ENCODE results near the gene ZFPM1.
"Not testable (repeated sequence)": the region's sequence is repeated elsewhere in the genome, so short reads cannot be mapped to it uniquely, and the experiment has no call there.

Gene ZFPM1

DNA sequence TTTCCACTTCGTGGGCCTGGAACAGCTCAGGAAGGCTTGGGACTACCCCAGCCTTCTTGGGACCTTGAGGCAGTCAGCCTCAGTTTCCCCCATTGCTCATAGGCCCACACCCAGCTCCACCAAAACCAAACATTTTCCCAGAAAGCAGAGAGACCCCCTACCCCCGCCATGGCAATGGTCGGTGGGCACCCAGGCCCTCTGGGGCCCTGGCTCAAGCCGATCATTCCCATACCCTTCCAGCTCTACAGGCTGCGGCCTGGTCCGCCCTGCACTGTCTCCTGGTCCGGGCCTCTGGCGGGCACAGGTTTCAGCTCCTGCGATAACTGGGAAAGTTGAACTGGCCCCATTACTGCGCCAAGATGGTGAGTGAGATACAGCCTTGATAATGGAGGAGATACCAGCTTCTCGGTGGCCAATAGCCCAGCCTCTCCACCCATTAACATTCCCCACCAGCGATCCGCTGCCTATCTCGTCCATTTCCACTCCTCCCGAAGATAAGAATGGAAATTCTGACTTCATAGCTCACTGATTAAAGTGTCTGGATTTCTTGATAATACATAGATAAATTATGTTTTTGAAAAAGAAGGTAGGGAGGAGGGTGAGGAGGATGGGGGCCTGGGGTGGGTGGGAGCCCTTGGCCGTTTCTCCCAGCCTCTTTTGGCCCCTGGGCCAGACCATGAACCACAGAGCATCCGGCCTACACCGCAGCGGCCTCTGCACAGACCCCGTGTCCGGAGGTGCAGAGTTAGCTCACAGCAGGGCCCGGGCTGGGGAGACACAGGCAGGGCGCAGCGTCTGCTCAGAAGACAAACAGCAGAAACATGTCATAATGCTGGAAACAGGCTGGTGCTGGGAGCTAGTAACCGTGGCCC is 11.6 kb downstream of the ZFPM1 start:
- DNase-seq (ENCODE audit: low read depth in 2 of 2): no peak

DNA sequence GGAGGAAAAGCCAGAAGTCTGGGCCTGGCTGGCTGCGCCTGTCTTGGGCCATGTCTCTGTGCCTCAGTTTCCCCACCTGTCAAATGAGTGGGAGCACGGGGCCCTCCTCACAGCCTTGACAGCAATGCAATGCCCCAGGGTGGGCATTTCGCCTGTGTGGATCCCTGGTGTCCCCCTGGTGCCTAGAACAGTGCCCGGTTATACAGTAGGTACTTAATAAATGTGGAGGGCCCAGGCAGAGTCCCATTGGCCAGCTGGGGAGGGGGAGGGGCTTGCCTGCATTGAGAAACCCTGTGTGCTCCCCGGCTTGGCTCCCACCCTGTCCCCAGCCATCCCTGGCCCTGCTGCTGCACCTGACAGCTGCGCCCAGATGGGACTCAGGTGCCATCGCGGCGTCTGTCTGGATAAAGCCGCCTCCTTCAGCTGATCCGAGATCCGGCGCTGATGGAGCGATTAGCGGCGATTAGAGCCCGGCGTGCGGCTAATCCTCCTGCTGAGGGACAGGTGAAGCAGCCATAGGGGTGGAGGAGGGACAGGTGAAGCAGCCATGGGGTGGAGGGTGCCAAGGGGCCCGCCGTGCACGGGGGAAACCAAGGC is 12.4 kb downstream of the ZFPM1 start:
- no peak for DNase-seq (ENCODE audit: low read depth in 2 of 2)

DNA sequence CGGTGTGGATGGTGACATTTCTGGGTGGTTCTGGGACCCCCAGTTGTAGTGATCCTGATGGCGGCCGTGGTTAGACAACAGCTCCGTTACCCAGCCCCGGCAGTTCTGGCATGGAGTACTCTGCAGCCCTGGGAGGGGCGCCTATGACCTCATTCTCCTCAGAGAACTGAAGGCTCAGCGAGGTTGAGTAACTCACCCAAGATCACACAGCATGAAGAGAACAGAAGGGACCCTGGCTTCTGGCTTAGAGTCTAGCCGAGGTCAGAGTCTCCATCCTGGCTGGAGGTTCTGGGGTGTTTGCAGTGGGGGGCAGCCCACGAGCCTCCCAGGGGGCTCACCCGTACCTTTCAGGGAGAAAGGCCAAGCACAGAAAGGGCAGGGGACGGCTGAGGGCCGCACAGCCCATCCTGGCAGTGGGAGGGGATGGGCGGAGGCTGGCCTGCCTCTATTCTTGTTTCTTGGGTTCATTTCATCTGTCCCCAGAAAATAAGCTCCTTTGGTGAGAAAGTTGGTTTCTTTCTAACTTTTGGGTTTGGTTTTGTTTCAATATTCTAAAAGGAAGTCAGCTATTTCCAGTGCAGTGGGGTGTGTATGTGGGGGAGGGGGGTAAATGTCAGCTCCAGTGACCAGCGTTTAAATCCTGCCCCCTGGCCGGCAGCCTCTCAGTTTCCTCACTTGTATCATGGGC is 13.2 kb downstream of the ZFPM1 start:
- no peak for DNase-seq (ENCODE audit: low read depth in 2 of 2)

DNA sequence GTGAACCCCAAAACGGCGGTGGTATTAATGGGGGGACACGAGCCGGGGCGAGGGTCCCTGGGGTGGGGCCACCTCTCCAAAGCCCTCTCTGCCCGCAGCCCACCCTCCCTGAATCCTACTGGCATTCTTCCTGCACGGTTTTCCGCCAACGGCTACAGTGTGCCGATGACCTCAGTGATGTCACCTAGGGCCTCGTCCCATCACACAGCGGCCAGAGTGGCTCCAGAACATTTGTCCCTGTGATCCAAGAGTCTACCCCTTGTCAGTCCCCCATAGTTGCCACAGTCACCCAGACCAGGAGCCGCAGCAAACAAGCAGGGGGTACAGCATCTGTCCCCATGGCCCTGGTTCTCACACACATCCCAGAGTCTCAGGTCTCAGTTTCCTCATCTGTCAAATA is 13.9 kb downstream of the ZFPM1 start:
- no peak for DNase-seq (ENCODE audit: low read depth in 2 of 2)

DNA sequence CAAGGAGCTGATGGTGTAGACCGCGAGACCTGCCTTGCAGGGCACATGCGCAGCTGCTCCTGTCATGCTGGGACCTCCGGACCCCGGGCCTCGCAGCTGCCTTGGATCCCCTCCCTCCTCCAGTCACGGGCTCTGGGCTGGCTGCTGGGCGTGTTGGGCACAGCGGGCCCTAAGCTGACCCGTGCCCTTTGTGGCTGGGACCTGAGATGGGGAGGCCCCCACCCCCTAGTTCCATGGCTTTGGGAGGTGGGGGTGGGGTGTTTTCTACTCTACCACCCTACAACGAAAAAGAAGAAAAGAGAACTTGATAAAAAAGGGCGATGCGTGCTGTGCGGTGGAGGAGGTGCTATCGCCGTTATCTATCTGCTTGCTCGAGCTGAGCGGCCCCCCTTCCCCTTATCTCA is 14.5 kb downstream of the ZFPM1 start:
- no peak for DNase-seq (ENCODE audit: low read depth in 2 of 2)

DNA sequence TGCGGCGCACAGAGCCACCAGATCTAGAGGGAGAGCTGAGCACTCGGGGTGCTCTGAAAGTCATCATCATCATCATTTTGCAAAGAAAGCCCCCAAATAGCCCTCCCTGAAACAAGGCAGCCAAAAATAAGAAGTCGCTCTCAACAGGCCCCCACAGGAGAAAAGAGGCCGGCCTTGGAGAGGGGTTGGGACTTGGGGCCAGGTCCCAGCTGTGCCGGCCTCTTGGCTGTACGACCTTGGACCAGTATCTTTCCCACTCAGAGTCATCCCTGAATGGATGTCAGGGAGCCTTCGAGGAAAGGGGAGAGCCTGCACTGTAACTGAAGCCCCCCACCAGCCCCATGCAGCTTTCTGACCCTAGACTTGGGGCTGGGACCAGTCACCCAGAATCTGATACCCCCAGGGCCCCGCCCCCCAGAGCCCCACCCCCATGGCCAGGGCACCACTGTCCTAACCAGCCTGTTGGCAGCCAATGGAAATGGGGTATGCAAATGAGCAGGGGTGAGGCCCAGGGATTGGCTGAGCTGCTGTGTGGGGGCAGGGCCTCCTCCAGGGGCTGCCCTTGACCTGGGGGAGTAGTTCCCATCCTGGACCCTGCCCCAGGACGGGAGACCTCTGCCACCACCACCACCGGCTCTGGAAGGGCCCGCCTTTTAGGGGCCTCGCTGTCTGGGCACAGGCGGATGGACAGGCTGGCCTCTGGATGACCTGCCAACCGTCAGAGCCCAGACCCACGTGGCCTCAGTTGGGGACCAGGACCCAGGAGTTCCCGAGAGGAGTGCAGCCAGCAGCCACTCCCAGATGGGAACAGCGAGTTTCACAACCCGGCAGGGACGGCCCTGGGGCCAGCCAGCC is 15.4 kb downstream of the ZFPM1 start:
- no peak for DNase-seq (ENCODE audit: low read depth in 2 of 2)

DNA sequence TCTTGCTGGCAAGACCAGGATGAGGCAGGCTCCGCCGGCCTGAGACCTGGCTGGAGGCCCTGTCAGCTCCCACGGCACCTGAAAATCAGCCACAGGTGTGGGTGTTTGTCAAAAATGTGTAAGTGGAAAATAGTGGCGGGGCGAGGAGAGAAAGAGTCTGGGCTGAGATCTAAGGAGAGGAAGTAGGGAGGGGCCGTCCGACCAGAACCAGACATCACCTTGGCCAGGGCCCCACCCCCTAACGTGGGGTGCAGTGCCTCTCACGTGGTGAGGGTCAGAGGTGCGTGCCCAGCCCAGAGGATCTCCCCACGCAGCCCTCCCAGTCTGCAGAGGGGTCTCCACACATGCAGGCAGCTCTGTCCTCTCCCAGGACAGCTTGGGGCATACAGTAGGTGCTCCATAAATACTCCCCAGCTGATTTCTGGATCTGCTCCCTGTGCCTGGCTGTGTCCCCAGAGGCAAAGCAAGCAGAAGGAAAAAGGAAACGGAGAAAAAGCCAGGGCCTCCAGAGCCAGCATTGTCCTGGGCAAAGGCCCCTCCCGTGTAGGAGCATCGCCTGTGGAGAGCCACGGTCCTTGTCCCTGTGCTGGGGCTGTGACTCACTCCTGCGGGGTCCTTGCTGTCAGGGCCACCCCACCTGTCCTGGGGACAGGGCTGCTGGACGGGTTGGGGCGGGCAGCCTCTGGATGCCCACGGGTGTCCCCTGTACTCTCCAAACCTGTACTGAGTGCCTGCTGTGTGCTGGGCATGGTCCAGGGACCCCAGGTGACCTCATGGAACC is 16.7 kb downstream of the ZFPM1 start:
- no peak for DNase-seq (ENCODE audit: low read depth in 2 of 2)

DNA sequence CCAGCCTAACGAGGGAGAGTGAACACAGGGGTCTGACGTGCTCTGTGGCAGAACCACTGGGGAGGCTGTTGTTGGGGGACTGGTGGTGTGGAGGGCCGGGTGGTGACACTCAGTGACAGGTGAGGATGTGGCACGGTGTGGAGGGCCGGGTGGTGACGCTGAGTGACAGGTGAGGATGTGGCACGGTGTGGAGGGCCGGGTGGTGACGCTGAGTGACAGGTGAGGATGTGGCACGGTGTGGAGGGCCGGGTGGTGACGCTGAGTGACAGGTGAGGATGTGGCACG is 17.3 kb downstream of the ZFPM1 start:
- DNase-seq (ENCODE audit: low read depth in 2 of 2): not testable (repeated sequence)

DNA sequence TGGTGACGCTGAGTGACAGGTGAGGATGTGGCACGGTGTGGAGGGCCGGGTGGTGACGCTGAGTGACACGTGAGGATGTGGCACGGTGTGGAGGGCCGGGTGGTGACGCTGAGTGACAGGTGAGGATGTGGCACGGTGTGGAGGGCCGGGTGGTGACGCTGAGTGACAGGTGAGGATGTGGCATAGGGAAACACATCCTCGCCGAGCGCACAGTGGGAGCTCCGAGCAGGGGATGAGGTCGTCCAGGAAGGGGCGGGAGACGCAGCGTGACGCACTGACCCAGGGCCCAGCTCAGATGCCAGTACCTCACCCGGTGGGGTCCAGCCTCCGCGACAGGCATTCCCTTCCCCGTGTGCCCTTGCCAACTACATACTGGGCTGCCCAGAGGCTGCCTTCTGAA is 17.6 kb downstream of the ZFPM1 start:
- not testable (repeated sequence) for DNase-seq (ENCODE audit: low read depth in 2 of 2)

DNA sequence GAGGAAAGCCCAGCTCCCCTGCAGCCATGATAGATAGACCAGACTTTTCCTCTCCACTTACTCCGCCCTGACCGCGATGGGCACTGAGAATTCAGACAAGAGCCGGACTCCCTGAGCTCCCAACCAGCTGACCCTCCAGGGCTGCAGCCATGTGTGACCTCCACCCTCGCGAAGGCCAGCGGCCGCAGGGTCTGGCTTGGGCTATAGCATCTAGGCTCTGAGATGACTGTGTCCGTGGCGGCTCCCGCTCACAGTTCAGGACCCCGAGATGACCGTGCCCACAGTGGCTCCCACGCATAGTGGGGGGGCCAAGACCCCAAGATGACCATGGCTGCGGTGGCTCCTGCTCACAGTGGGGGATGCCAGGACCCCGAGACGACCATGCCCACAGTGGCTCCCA is 18.0 kb downstream of the ZFPM1 start:
- DNase-seq (ENCODE audit: low read depth in 2 of 2): no peak

DNA sequence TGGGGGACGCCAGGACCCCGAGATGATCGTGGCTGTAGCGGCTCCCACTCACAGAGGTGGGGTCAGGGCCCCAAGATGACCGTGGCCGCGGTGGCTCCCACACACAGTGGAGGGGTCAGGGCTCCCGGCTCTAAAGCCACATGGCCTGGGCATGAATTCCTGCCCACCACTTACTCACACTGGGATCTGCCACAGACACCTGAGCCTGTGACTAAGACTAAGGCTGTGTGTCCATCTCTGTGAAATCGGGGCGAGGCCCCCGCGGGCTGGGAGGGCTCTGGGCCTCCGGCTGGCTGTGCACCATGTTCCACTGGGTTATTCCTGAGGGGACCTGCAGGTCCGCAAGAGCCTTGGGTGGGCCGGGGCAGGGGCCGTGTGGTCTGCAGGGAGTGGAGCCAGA is 18.5 kb downstream of the ZFPM1 start:
- DNase-seq (ENCODE audit: low read depth in 2 of 2): no peak

DNA sequence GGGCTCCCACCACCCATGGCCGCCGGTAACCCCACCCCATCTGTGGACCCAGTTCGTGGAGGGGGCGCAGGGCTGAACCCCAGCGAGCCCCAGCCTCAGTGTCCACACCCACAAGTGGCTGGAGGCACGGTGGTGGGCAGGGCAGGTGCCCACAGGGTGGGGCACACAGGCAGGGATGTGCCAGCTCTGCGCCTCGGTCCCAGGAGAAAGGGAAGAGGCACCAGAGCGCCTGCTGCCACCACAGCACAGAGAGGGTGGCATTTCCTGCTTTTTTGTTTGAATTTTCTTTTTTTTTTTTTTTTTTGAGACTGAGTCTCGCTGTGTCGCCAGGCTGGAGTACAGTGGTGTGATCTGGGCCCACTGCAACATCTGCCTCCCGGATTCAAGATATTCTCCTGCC is 19.0 kb downstream of the ZFPM1 start:
- DNase-seq (ENCODE audit: low read depth in 2 of 2): no peak

DNA sequence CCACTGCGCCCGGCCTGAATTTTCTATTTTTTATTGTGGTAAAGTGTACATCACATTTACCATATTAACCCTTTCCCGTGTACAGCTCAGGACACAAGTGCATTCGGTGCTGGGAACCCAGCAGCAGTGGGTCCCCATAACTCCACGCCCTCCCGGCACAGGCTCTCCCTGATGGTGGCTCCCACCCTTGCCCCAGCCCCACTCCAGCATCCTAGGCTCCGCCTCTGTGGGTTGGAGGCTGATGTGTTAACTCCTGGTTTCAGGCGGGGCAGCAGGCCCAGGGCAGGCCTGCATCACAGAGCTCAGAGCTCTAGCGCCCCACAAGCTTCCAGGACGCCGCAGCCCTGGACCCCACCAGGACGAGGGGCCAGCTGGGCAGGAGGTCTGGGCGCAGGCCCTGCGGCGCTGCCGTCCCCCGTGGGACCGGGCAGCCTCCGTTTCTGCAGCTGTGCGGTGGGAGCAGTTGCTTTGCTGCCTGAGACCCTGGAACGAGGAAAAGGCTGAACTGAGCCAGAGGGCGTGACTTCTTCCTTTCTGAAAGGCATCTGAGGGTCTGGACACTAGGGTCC is 19.6 kb downstream of the ZFPM1 start:
- DNase-seq (ENCODE audit: low read depth in 2 of 2): no peak

DNA sequence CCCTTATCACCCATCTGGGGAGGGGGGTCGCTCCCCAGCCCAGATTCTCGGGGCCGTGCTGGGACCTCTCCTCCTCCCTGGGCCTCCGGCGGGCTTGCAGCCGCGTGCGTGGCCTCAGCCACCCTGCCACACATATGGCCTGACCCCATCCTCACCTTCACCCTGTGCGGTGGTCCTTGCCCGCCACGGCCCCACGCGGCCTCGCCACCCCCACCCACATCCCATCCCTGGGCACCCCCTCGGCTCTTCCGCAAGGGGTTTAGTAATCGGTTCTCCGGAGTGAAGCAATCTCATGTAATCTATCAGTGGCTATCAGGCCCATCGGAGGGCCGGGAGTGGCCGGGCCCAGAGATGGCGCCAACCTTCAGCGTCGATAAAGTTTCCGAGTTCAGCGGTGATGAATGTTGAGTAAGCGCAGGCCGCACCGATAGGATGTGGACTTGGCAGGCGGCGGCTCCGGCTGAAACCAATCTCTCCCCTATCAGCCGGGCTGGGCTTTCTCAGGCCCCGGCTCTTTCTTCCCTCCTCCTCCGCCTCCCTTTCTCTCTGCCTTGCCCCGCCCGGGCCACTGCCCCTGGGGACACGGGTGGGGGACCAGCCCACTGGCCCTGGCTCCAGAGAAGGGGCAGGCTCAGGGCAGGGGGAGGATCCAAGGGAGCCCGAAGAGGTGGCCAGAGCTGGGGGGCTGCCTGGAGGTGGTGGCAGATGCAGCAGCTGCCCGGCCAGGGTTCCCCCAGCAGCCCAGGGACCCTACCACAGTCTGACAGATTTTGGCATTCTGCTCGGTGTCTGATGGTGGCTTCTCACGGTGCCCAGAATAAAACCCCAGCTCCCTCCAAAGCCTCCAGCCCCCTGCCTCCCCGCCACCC is 20.8 kb downstream of the ZFPM1 start:
- DNase-seq (ENCODE audit: low read depth in 2 of 2): no peak

DNA sequence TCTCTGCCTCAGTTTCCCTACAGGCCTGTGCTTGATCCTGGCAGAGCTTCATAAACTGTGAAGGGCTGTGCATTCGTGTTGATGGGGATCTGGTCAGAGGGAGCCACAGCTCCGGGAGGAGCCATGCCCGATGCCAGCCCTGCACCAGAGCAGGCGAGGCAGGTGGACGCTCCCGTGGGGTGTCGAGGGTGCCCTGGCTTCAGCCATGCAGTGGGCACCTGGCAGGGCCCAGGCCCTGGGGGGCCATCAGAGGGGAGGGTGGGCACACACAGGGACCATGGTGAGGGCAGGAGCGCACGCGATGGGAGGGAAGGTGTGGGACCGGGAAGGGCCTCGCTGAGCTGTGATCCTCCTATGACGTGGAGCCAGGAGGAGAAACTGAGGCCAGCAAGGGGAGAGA is 22.0 kb downstream of the ZFPM1 start:
- no peak for DNase-seq (ENCODE audit: low read depth in 2 of 2)

DNA sequence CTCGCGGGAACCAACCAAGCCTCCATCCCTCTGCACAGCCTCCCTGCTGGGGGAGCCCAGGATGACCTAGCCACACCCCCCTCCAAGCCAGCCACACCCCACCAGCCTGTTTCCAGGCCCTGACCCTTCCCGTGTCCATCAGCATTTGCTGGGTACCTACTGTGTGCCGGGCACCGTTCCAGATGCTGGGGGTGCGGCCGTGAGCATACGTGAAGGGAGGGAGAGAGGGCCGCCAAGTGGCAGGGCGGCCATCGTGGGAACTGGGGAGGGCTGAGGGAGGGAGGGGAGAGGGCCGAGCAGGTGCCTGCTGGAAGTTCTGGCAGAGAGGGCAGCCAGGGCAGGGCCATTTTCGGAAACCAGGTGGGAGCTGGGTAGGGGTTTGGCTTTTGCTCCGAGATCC is 23.1 kb downstream of the ZFPM1 start:
- no peak for DNase-seq (ENCODE audit: low read depth in 2 of 2)

DNA sequence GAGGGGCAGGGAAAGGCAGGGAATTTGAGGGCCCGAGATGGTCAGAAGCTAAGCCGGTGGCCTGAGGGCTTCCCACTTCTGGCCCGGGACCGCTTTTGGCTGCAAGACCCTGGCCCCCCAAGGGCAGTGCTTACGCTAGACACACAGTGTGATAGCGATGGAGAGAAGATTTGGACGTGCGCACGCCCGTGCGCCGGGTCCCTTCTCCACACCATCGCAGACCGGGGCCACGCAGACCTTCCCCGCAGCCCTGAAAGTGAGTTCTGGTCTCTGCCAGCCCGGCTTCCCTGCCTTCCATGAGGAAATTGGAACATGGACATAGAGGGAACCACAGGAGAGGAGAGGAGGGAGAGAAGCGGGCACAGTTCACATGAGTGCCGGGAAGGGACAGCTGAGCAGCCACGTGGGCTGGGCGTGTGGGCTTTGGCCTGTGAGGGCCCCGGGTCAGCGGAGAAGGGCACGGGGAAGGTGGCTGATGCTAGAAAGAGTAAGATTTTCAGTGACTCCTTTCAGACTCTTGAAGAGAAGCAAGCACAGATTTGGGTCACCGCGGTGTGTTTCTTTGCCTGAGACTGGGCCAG is 23.8 kb downstream of the ZFPM1 start:
- DNase-seq (ENCODE audit: low read depth in 2 of 2): no peak

DNA sequence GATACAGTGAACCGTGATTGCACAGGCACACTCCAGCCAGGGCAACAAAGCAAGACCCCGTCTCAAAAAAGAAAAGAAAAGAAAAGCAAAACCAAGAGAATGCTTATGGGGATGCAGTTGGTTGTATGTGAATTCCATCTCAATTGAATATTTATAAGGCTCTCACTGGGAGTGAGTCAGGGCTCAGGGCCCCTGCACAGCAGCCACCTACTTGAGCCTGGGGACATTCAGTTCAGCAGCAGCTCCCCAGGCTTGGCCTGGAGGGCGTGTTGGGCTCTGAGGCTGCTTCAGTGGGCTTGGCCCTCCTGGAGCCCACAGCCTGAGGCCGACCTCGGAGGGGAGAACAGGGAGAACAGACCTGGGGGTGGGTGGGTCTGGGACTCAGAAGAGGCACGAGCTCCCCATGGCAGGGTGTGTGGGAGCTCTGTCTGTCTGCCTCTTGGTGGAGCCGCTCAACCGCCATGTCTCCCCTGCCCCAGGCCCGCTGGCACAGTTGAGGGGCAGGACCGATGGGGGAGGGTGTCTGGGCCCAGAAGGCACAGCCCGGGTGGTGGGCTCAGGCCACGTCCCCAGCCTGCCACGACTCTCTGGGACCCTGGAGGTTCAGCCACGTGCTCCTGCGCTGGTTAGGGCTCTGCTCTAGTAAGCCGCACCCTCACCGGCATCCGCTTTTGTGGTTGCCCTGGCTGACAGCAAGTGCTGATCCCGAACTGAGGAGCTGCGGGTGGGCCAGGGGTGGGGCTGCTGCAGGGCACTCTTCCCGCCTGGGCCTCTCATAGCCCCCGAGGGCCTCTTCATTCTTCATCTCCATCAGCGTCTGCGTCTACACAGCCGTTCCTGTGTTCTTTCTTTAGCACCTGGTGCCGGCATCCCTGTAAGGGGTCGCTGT is 24.8 kb downstream of the ZFPM1 start:
- no peak for DNase-seq (ENCODE audit: low read depth in 2 of 2)
